ENCODE results near the gene PSMB7. TPM values are rescaled to one million over a fixed set of nuclear protein-coding genes. Genes with fewer than 3 reads are reported as not detected.

Gene PSMB7
- total RNA-seq, 2 experiments from 2014 or later = 69.3 to 71.7 TPM

DNA sequence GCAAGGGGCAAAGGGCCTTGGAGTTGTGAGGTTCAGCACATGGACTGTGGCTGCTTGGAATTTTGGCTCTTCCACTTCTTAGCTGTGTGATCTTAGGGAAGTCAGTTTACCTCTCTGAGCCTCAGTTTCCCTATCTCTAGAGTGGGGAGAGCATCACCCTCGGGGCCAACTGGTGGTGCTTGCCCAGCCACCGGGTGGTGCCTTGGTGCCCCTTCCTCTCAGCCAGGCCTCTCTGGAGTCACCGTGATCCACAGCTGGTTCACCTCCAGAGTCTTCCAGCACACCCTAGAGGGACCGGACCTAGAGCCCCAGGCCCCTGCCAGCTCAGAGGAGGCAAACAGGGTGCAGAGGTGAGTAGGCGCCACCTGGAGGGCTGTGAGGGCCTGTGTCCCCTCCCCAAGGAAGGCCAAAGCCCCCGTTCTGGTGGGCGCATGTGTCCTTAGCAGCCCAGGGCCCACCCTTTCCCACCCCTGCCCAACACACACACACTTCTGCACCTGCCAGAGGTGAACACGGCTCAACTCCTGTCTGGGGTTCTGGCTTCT lies 42.7 kb upstream of the PSMB7 start:
- intact Hi-C loops (cut with DNase I, micrococcal nuclease) = no loop called here
- ATAC-seq (ENCODE audit: poor library complexity) (no peak), DNase-seq (no peak)
- POLR2A ChIA-PET = no interaction called here
- H3K27ac Mint-ChIP-seq = no peak overlapping the region
- Histone ChIP-seq H3K9me3 (ENCODE audit: control insufficient read depth in 1 of 2, insufficient read depth in 1 of 2, low read length in 2 of 2) (peaks cover 0 to 4% of the 10 kb centered on the region in 2 experiments), H3K36me3 (ENCODE audit: insufficient read depth, low read length) (no peaks in the 10 kb centered on the region), H3K27me3 (ENCODE audit: control insufficient read depth in 1 of 2, insufficient read depth in 2 of 2, low read length in 2 of 2) (no peaks in the 10 kb centered on the region), H3K4me1 (ENCODE audit: insufficient read depth, low read length) (no peaks in the 10 kb centered on the region), H3K27ac (ENCODE audit: low read depth in 1 of 2, low read length in 2 of 2) (no peak overlapping the region), H3K4me3 (ENCODE audit: low read length) (no peak overlapping the region)
- H3K36me3 Mint-ChIP-seq (ENCODE audit: low read depth) = no peaks in the 10 kb centered on the region
- H3K4me3 Mint-ChIP-seq = no peak overlapping the region
- no peaks in the 10 kb centered on the region for H3K4me1 Mint-ChIP-seq (ENCODE audit: low read depth)
- TF ChIP-seq, protein P1, sequence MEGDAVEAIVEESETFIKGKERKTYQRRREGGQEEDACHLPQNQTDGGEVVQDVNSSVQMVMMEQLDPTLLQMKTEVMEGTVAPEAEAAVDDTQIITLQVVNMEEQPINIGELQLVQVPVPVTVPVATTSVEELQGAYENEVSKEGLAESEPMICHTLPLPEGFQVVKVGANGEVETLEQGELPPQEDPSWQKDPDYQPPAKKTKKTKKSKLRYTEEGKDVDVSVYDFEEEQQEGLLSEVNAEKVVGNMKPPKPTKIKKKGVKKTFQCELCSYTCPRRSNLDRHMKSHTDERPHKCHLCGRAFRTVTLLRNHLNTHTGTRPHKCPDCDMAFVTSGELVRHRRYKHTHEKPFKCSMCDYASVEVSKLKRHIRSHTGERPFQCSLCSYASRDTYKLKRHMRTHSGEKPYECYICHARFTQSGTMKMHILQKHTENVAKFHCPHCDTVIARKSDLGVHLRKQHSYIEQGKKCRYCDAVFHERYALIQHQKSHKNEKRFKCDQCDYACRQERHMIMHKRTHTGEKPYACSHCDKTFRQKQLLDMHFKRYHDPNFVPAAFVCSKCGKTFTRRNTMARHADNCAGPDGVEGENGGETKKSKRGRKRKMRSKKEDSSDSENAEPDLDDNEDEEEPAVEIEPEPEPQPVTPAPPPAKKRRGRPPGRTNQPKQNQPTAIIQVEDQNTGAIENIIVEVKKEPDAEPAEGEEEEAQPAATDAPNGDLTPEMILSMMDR (IDR thresholded peaks at IDR 0.05) = no peak
- H3K9me3 Mint-ChIP-seq = peaks cover 2% of the 10 kb centered on the region
- peaks cover 8% of the 10 kb centered on the region for H3K27me3 Mint-ChIP-seq
- CTCF ChIA-PET = no interaction called here

DNA sequence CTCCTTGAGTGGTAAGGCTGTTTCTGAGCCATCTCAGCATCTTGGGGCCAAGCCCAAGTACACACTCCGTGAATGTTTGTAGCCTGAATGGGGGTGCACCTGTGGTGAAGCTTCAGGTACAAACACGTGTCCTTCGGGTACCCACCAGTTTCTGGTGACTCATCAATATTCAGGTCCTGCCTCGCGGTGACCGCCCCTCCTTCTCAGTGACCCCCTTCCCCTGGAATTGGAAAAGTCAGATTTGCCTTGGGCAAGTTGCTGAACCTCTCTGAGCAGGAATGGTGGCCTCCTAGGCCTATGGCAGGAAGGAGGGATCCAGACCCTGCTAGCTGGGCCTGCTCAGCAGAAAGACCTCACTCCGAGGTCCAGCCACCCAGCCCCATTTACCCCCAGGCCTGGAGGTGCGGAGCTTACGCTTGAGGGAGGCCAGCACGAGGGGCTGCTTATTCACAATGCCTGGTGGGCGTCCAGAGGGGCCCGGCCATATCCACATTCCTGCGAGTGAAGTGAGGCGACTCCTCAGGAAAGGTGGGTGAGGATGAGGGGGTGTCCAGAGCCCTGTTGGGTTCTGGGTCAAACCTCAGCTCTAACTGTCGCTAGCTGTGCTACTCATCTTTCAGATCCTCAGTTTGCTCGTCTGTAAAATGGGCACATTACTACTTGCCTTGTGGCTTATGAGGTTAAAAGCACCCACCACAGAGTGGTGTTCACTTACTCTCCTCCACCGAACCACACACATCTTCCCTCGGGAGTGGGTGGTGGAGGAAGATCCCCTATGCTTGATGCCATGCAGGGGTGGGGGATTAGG lies 42.0 kb upstream of the PSMB7 start:
- Mint-ChIP-seq H3K27me3 (peaks cover 13% of the 10 kb centered on the region), H3K9me3 (peaks cover 2% of the 10 kb centered on the region), H3K4me1 (ENCODE audit: low read depth) (no peaks in the 10 kb centered on the region), H3K36me3 (ENCODE audit: low read depth) (no peaks in the 10 kb centered on the region), H3K27ac (no peak overlapping the region), H3K4me3 (no peak overlapping the region)
- intact Hi-C loops (cut with DNase I, micrococcal nuclease) = no loop called here
- Histone ChIP-seq H3K4me1 (ENCODE audit: insufficient read depth, low read length) (no peaks in the 10 kb centered on the region), H3K27me3 (ENCODE audit: control insufficient read depth in 1 of 2, insufficient read depth in 2 of 2, low read length in 2 of 2) (peaks cover 5 to 7% of the 10 kb centered on the region in 2 experiments), H3K27ac (ENCODE audit: low read depth in 1 of 2, low read length in 2 of 2) (no peak overlapping the region), H3K36me3 (ENCODE audit: insufficient read depth, low read length) (no peaks in the 10 kb centered on the region), H3K9me3 (ENCODE audit: control insufficient read depth in 1 of 2, insufficient read depth in 1 of 2, low read length in 2 of 2) (peaks cover 0 to 4% of the 10 kb centered on the region in 2 experiments), H3K4me3 (ENCODE audit: low read length) (no peak overlapping the region)
- CTCF ChIA-PET = no interaction called here
- DNase-seq (peak in 1 of 14 experiments; percentile 2), ATAC-seq (ENCODE audit: poor library complexity) (no peak)
- POLR2A ChIA-PET = no interaction called here
- TF ChIP-seq, protein P1 (IDR thresholded peaks at IDR 0.05) = no peak

DNA sequence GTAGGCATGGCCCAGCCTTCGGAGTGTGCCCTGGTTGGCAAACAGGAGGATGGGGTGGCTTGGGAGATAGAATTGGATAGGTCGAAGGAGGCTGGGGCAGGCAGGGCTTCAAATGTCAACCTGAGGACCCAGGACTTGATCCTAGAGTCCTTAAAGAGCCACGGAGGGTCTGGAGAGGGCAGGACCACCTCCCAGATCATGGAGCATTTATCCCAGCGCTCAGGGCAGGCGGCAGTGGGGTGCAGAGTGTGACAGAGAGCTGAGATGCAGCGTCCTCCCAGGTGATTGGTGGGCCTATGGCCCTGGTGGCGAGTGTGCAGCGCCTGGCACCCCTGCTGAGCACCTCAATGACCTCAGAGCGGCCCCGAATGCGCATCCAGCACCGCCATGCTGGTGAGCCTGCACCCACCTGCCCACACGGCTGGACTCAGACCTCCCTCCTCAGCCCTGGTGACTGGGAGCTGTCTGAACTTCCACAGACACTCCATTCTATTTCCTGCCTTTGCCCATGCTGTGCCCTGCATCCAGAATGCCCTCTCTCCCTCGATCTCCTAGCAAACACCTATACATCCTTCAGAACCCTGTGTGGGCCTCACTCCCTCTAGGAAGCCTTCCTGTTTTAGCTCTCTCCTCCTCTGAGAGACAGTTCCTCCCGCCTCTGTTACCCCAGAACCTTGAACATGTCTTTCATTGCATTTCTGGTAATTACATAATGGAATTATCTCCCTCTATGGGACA lies 41.3 kb upstream of the PSMB7 start:
- no peaks in the 10 kb centered on the region for H3K4me1 Mint-ChIP-seq (ENCODE audit: low read depth)
- H3K4me3 ChIP-seq (ENCODE audit: low read length) = no peak overlapping the region
- H3K36me3 ChIP-seq (ENCODE audit: insufficient read depth, low read length) = no peaks in the 10 kb centered on the region
- H3K4me1 ChIP-seq (ENCODE audit: insufficient read depth, low read length) = no peaks in the 10 kb centered on the region
- H3K9me3 ChIP-seq (ENCODE audit: control insufficient read depth in 1 of 2, insufficient read depth in 1 of 2, low read length in 2 of 2) = peaks cover 0 to 4% of the 10 kb centered on the region in 2 experiments
- H3K9me3 Mint-ChIP-seq = peaks cover 2% of the 10 kb centered on the region
- CTCF ChIA-PET = no interaction called here
- POLR2A ChIA-PET = no interaction called here
- no peak overlapping the region for H3K27ac ChIP-seq (ENCODE audit: low read depth in 1 of 2, low read length in 2 of 2)
- DNase-seq (peak in 1 of 14 experiments; percentile 3), ATAC-seq (ENCODE audit: poor library complexity) (no peak)
- intact Hi-C loops (cut with DNase I, micrococcal nuclease) = no loop called here
- TF ChIP-seq, protein P1 (IDR thresholded peaks at IDR 0.05) = no peak
- H3K4me3 Mint-ChIP-seq = no peak overlapping the region
- H3K27ac Mint-ChIP-seq = no peak overlapping the region
- peaks cover 8 to 13% of the 10 kb centered on the region in 2 experiments for H3K27me3 ChIP-seq (ENCODE audit: control insufficient read depth in 1 of 2, insufficient read depth in 2 of 2, low read length in 2 of 2)
- no peaks in the 10 kb centered on the region for H3K36me3 Mint-ChIP-seq (ENCODE audit: low read depth)
- peaks cover 21% of the 10 kb centered on the region for H3K27me3 Mint-ChIP-seq

Measured in CD4-positive, alpha-beta T cell (primary cell).